ENCODE measurements around the gene BPIFB1. TPM values are rescaled to one million over a fixed set of nuclear protein-coding genes. Genes with fewer than 3 reads are reported as not detected.
A peak's percentile ranks its signal among the peaks of the same experiment; 100 is the strongest.

BPIFB1 gene
- total and polyA plus RNA-seq, 10 of the 15 experiments (the other 5 are each of a cell fraction or from before 2014, with no cell fraction given), result 0.13 TPM; not detected in 9

- in situ Hi-C loops (cut with MboI) (no loop called here), intact Hi-C loops (cut with micrococcal nuclease; ENCODE audit: unreplicated experiment) (no loop called here)
- Histone ChIP-seq H3K4me3 (no peak overlapping the region), H3K9ac (ENCODE audit: control insufficient read depth, insufficient read depth, low read length) (no peak overlapping the region), H3K27me3 (replicated peaks in 1 of 2; ENCODE audit: control insufficient read depth in 2 of 2, insufficient read depth in 2 of 2, low read length in 1 of 2) (no peaks in the 10 kb centered on the region; a peak in 1 of 4 replicates), H3K4me1 (ENCODE audit: control insufficient read depth, insufficient read depth, low read length) (no peaks in the 10 kb centered on the region), H3K36me3 (ENCODE audit: control insufficient read depth in 2 of 2, insufficient read depth in 2 of 2, low read length in 1 of 2) (no peaks in the 10 kb centered on the region), H3K79me2 (ENCODE audit: control insufficient read depth, insufficient read depth, low read length) (no peaks in the 10 kb centered on the region), H3K9me3 (replicated peaks; ENCODE audit: control insufficient read depth, insufficient read depth, low read length) (no peaks in the 10 kb centered on the region), H2AFZ (ENCODE audit: control insufficient read depth, low read depth, low read length) (no peak overlapping the region), H3K27ac (ENCODE audit: control insufficient read depth, insufficient read depth) (no peak overlapping the region), H4K20me1 (ENCODE audit: control insufficient read depth, insufficient read depth) (no peaks in the 10 kb centered on the region), H3K4me2 (ENCODE audit: control insufficient read depth, insufficient read depth) (no peak overlapping the region)
- no peak for ATAC-seq
- TF ChIP-seq BCL3 (IDR thresholded peaks at IDR 0.05; ENCODE audit: borderline replicate concordance, insufficient read depth, low read depth, low read length, poor library complexity, severe bottlenecking) (peak; percentile 30), GATAD2B (conservative IDR thresholded peaks at IDR 0.05; ENCODE audit: low read depth) (no peak), RCOR1 (conservative IDR thresholded peaks at IDR 0.05; ENCODE audit: low read depth, low read length) (no peak), CHD1 (IDR thresholded peaks at IDR 0.05; ENCODE audit: low read depth, low read length) (no peak), NBN (IDR thresholded peaks at IDR 0.05) (no peak), E4F1 (IDR thresholded peaks at IDR 0.05; ENCODE audit: borderline replicate concordance, partially characterized antibody) (peak; percentile 42), JUND (IDR thresholded peaks at IDR 0.05; ENCODE audit: low read depth, low read length) (no peak), RAD21 (IDR thresholded peaks at IDR 0.05; ENCODE audit: insufficient read depth, low read depth, low read length) (no peak), PAX8 (IDR thresholded peaks at IDR 0.05) (no peak), E2F8 (IDR thresholded peaks at IDR 0.05; ENCODE audit: low read depth, partially characterized antibody) (no peak), TCF3 (IDR thresholded peaks at IDR 0.05; ENCODE audit: borderline replicate concordance, insufficient read depth, low read depth, low read length) (0 out of 2 replicates have a peak, but pooled peaks have one; percentile 13), MTA3 (IDR thresholded peaks at IDR 0.05; ENCODE audit: borderline replicate concordance, low read length) (no peak), ZNF384 (IDR thresholded peaks at IDR 0.05; ENCODE audit: borderline replicate concordance, low read depth, low read length) (no peak)
- peak; percentile 69 for FAIRE-seq
- CTCF ChIA-PET, result no interaction called here
- 45% methylated on average over 2 of the region's 2 CpGs for WGBS (ENCODE audit: insufficient coverage, insufficient replicate concordance, low lambda C conversion rate, missing lambda C conversion rate)
- DNase-seq (ENCODE audit: low read depth, low spot score), result no peak
- SMC1A ChIA-PET (ENCODE audit: uncharacterized antibody, unreplicated experiment), result no interaction called here
- POLR2A ChIA-PET, result no interaction called here
- no TSS peak for BruUV-seq (replicated peaks)
- RAD21 ChIA-PET (ENCODE audit: unreplicated experiment), result no interaction called here
Observed at GRCh38 chr20:33308668-33309067, 25.7 kb downstream of the BPIFB1 start.
